HepG2 (cell line): Measurements from ENCODE around the gene PRR30. TPM values are rescaled to one million over a fixed set of nuclear protein-coding genes. Genes with fewer than 3 reads are reported as not detected.

Experiments used
- ARHGAP35 ChIP-seq: sonication (generic); formaldehyde crosslinking; IDR thresholded peaks from 2 replicates; pipeline ENCODE4 v1.9.0; 2022; ENCODE audit warnings: mild to moderate bottlenecking, inconsistent platforms, moderate library complexity, missing genetic modification reagents, borderline replicate concordance
- ATF2 ChIP-seq: sonication (generic); formaldehyde crosslinking; IDR thresholded peaks from 2 replicates; pipeline ENCODE4 v1.4.0; 2020; ENCODE audit warnings: missing genetic modification reagents
- CAMTA2 ChIP-seq: sonication (generic); formaldehyde crosslinking; IDR thresholded peaks from 2 replicates; pipeline ENCODE4 v1.4.0; 2020; ENCODE audit warnings: mild to moderate bottlenecking, missing genetic modification reagents, borderline replicate concordance
- CCAR2 ChIP-seq: fragments of 200-400 bp; formaldehyde crosslinking; optimal IDR thresholded peaks from 2 replicates; pipeline ENCODE3; 2018; ENCODE audit warnings: low read depth, mild to moderate bottlenecking, low read length, moderate library complexity
- HDAC6 ChIP-seq: fragments of 200-600 bp; sonication (generic); IDR thresholded peaks from 2 replicates; pipeline ENCODE4 v1.7.0; 2017; ENCODE audit warnings: mild to moderate bottlenecking, antibody characterized with exemption, low read length, low read depth
- HNF1A ChIP-seq, 2 experiments: sonication (generic) in 1 of 2; formaldehyde crosslinking in 1 of 2; IDR thresholded peaks; 2 replicates each; pipeline versions ENCODE4 v1.4.0 to v1.6.1; 2016 to 2020; ENCODE audit warnings: borderline replicate concordance in 1 of 2, low read depth in 1 of 2, mild to moderate bottlenecking in 1 of 2, missing genetic modification reagents in 1 of 2
- JDP2 ChIP-seq: sonication (generic); formaldehyde crosslinking; IDR thresholded peaks from 2 replicates; pipeline ENCODE4 v1.8.1; 2022; ENCODE audit warnings: missing genetic modification reagents, borderline replicate concordance
- KDM2A ChIP-seq: sonication (generic); formaldehyde crosslinking; IDR thresholded peaks from 2 replicates; pipeline ENCODE4 v1.4.0; 2020; ENCODE audit warnings: low read depth, missing genetic modification reagents, borderline replicate concordance
- MTF2 ChIP-seq: sonication (generic); formaldehyde crosslinking; IDR thresholded peaks from 2 replicates; pipeline ENCODE4 v1.5.0; 2020; ENCODE audit warnings: missing genetic modification reagents, borderline replicate concordance
- MZF1 ChIP-seq: sonication (generic); formaldehyde crosslinking; IDR thresholded peaks from 2 replicates; pipeline ENCODE4 v1.8.1; 2023; ENCODE audit warnings: mild to moderate bottlenecking, missing genetic modification reagents, borderline replicate concordance
- PITX1 ChIP-seq: sonication (generic); formaldehyde crosslinking; IDR thresholded peaks from 2 replicates; pipeline ENCODE4 v1.5.1; 2020; ENCODE audit warnings: mild to moderate bottlenecking, missing genetic modification reagents
- POLR2A ChIP-seq, 2 experiments: IDR thresholded peaks; 2 replicates each; pipeline ENCODE4 v1.6.1; 2011; ENCODE audit warnings: low read depth in 2 of 2, low read length in 2 of 2, mild to moderate bottlenecking in 1 of 2, moderate library complexity in 1 of 2; ENCODE audit not compliant: insufficient read depth in 1 of 2
- RXRA ChIP-seq: sonication (generic); formaldehyde crosslinking; IDR thresholded peaks from 2 replicates; pipeline ENCODE4 v1.5.1; 2020; ENCODE audit warnings: missing genetic modification reagents
- SKI ChIP-seq: fragments of 450-650 bp; IDR thresholded peaks from one replicate; pipeline ENCODE4 v1.6.1; 2018; ENCODE audit warnings: mild to moderate bottlenecking; ENCODE audit not compliant: partially characterized antibody
- SOX5 ChIP-seq: IDR thresholded peaks from 2 replicates; pipeline ENCODE4 v1.6.1; 2016; ENCODE audit warnings: borderline replicate concordance
- SRSF1 ChIP-seq: fragments of 200-400 bp; formaldehyde crosslinking; optimal IDR thresholded peaks from 2 replicates; pipeline ENCODE3; 2017; ENCODE audit warnings: mild to moderate bottlenecking, low read depth, low read length, moderate library complexity
- ZNF136 ChIP-seq: sonication (generic); formaldehyde crosslinking; IDR thresholded peaks from 2 replicates; pipeline ENCODE4 v1.8.1; 2022; ENCODE audit warnings: low read depth, mild to moderate bottlenecking, moderate library complexity, missing genetic modification reagents
- ZNF263 ChIP-seq: sonication (generic); formaldehyde crosslinking; IDR thresholded peaks from 2 replicates; pipeline ENCODE4 v1.4.0; 2020; ENCODE audit warnings: missing genetic modification reagents
- ZNF3 ChIP-seq: IDR thresholded peaks from 2 replicates; pipeline ENCODE4 v1.7.0; 2017; ENCODE audit warnings: inconsistent platforms
- ZNF383 ChIP-seq: sonication (generic); formaldehyde crosslinking; IDR thresholded peaks from 2 replicates; pipeline ENCODE4 v1.4.0; 2020; ENCODE audit warnings: missing genetic modification reagents, mild to moderate bottlenecking, borderline replicate concordance
- ZNF710 ChIP-seq: sonication (generic); formaldehyde crosslinking; IDR thresholded peaks from 2 replicates; pipeline ENCODE4 v1.5.0; 2020; ENCODE audit warnings: mild to moderate bottlenecking, missing genetic modification reagents, borderline replicate concordance
- ZSCAN20 ChIP-seq: sonication (generic); formaldehyde crosslinking; IDR thresholded peaks from 2 replicates; pipeline ENCODE4 v1.4.0; 2020; ENCODE audit warnings: missing genetic modification reagents, mild to moderate bottlenecking, borderline replicate concordance
- ZSCAN9 ChIP-seq: IDR thresholded peaks from 2 replicates; pipeline ENCODE4 v1.6.1; 2016; ENCODE audit warnings: borderline replicate concordance
- polyA plus RNA-seq, 8 experiments: library from polyadenylated mRNA; depleted of rRNA in 3 of 8; stranded (reverse) in 7 of 8; unstranded in 1 of 8; fragments of >200 nt; fragmentation: Illumina TruSeq in 4 of 8; extraction: Trizol in 4 of 8; gene quantifications; 2 replicates each; pipeline versions ENCODE4 v1.2.1 to v1.2.3, GENCODE V29; 2011 to 2016; ENCODE audit warnings: low read depth in 4 of 8, missing spikeins in 1 of 8, mixed read lengths in 1 of 8; ENCODE audit not compliant: insufficient read depth in 1 of 8
- total RNA-seq, 5 experiments: library from RNA; depleted of rRNA; stranded (reverse); fragments of >200 nt; fragmentation: Illumina TruSeq; extraction: Trizol; gene quantifications; 2 replicates each; pipeline ENCODE4 v1.2.3, GENCODE V29; 2016; ENCODE audit warnings: low read depth in 1 of 5

Gene PRR30
- total and polyA plus RNA-seq, 2 of the 13 experiments (the other 11 are each of a cell fraction or from before 2014, with no cell fraction given) = not detected

- TF ChIP-seq ZSCAN20 = 0 out of 2 replicates have a peak, but pooled peaks have one; percentile 82
- no peak for TF ChIP-seq MZF1 (CRISPR knock-in tag)
- TF ChIP-seq ZSCAN9 (CRISPR knock-in tag) = peak; percentile 95
- peak; percentile 99 for TF ChIP-seq ATF2
- TF ChIP-seq ZNF136 (CRISPR knock-in tag) = 0 out of 2 replicates have a peak, but pooled peaks have one; percentile 41
- TF ChIP-seq ARHGAP35 = no peak
- TF ChIP-seq ZNF383 (CRISPR knock-in tag) = no peak
- TF ChIP-seq HDAC6 = no peak
- no peak for TF ChIP-seq MTF2 (CRISPR knock-in tag)
- peak; percentile 79; the same call in 1 of the 2 replicates for TF ChIP-seq PITX1
- TF ChIP-seq ZNF710 (CRISPR knock-in tag) = 0 out of 2 replicates have a peak, but pooled peaks have one; percentile 50
- peak; percentile 99 for TF ChIP-seq SOX5 (CRISPR knock-in tag)
- TF ChIP-seq CCAR2 = no peak
- peak; percentile 58; the same call in 1 of the 2 replicates for TF ChIP-seq ZNF263 (CRISPR knock-in tag)
- no peak for TF ChIP-seq SRSF1
- no peak for TF ChIP-seq POLR2A (IDR thresholded peaks at IDR 0.05; ENCODE audit: insufficient read depth in 1 of 2, low read depth in 2 of 2, low read length in 2 of 2)
- no peak for TF ChIP-seq CAMTA2
- peak; percentile 71; the same call in 1 of the 2 replicates for TF ChIP-seq KDM2A
- TF ChIP-seq RXRA (CRISPR knock-in tag) = peak; percentile 79; the same call in 1 of the 2 replicates
- peak; percentile 82 for TF ChIP-seq HNF1A (IDR thresholded peaks at IDR 0.05; ENCODE audit: low read depth)
- TF ChIP-seq HNF1A (CRISPR knock-in tag; IDR thresholded peaks at IDR 0.05; ENCODE audit: borderline replicate concordance) = peak; percentile 44; the same call in 1 of the 2 replicates
- TF ChIP-seq JDP2 (CRISPR knock-in tag) = no peak
- peak; percentile 76; the same call in 1 of the 2 replicates for TF ChIP-seq ZNF3 (CRISPR knock-in tag)
- peak; percentile 69 for TF ChIP-seq SKI
These were observed 32.2 kb upstream of the PRR30 start (continued) for GRCh38 chr2:27171351-27171848.
